Brain microvascular endothelial cell (primary cell): ENCODE results near the gene LSM5.

ENCODE experiments used
- DNase-seq: peaks from one replicate; pipeline ENCODE4 v3.0.0-alpha.2; 2020
- H3K27ac ChIP-seq: fragments of 250-450 bp; sonication (Bioruptor Pico); 2 replicates; pipeline ENCODE4 v1.5.1; 2020; ENCODE audit warnings: mild to moderate bottlenecking, moderate library complexity
- H3K27me3 ChIP-seq: fragments of 250-450 bp; sonication (Bioruptor Pico); replicated peaks from 2 replicates; pipeline ENCODE4 v1.5.1; 2020; ENCODE audit warnings: mild to moderate bottlenecking
- H3K36me3 ChIP-seq: fragments of 250-450 bp; sonication (Bioruptor Pico); replicated peaks from 2 replicates; pipeline ENCODE4 v1.5.1; 2020; ENCODE audit warnings: mild to moderate bottlenecking
- H3K4me3 ChIP-seq: 2 replicates; pipeline ENCODE4 v1.5.1; 2011; ENCODE audit warnings: low read depth, mild to moderate bottlenecking, control low read depth, low read length, moderate library complexity
- CTCF ChIP-seq: IDR thresholded peaks from 2 replicates; pipeline ENCODE4 v1.5.1; 2011; ENCODE audit warnings: low read depth, mild to moderate bottlenecking, moderate library complexity, low read length, control low read depth, inconsistent platforms; ENCODE audit errors: missing control alignments
- in situ Hi-C: cut with HindIII; loops from 2 replicates; pipeline ENCODE4 v1.10.0; 2017; ENCODE audit warnings: low sequenced_read_pairs, low pct_ligation_motif_present

LSM5 gene

DNA sequence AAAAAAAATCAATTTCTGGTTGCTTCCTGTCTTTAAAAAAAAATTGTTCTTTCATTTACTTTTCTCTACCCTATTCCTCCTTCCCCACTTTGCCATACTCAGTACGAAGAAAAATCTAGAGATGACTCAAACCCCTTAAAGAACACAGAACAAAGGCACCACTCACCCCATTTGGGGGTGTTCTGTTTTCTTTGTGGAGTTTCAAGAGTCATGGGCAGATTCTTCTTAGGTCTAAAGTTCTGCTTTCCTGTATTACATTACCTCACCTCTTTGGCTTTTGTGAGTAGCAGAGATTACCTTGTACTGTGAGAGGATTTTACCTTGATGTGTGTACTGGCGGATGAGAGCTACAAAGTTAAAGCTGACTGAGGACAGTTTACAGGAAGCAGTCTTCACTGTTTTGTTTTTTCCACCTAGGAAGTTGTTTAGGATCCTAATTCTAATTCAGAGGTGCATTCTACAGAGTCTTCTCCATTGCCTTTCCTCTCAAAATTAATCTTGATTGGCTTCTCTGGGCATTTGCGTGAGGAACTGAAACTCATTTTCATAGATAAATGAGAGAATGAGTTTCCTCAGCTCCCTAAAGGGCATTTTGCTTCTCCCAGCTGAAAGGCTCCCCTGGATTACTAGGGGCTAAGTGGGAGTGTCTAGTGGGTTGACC is 25.8 kb upstream of the LSM5 start:
- DNase-seq, result peak; percentile 45
- H3K27ac ChIP-seq, result peak overlapping the region; percentile 55
- H3K27me3 ChIP-seq, result no peaks in the 10 kb centered on the region
- TF ChIP-seq CTCF, result no peak
- in situ Hi-C loops, result no loop called here
- no peak overlapping the region for H3K4me3 ChIP-seq
- no peaks in the 10 kb centered on the region for H3K36me3 ChIP-seq

DNA sequence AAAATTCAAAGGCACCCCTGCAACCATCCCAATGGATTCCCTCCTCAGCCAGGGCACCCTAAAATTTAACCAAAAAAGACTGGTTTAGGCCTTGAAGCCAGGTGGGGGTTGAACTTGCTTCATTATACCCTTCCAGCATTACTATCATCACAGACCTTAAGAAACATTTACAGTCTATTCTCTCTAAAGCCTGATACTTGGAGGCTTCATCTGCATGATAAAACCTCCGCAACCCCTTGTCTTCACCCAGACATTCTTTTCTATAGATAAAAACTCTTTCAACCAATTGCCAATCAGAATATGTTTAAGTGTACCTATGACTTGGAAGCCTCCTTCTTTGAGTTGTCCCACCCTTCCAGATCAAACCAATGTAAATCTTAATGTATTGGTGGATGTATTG is 23.0 kb upstream of the LSM5 start:
- Histone ChIP-seq H3K27ac (no peak overlapping the region), H3K27me3 (no peaks in the 10 kb centered on the region), H3K36me3 (no peaks in the 10 kb centered on the region), H3K4me3 (no peak overlapping the region)
- no peak for DNase-seq
- in situ Hi-C loops, result no loop called here
- TF ChIP-seq CTCF, result no peak

DNA sequence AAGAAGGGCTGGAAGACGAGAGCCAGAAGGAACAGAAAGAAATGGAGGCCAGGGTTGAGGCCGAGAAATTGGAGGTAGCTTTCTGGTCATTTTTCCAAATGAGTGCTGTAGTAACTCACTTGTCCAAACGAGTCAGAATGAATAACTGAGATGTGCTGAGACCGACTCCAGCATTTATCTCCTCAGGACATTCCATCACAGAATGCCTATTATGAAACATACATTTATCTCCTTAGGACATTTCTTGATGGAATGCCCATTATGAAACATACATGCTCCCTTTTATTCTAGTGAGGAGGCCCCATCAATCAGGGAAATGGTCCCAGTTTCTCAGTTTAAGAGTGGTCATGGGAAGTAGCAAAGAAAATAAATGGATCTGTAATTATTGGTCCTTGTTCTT is 21.6 kb upstream of the LSM5 start:
- Histone ChIP-seq H3K36me3 (no peaks in the 10 kb centered on the region), H3K27ac (no peak overlapping the region), H3K4me3 (no peak overlapping the region), H3K27me3 (no peaks in the 10 kb centered on the region)
- in situ Hi-C loops, result no loop called here
- TF ChIP-seq CTCF, result no peak
- no peak for DNase-seq

DNA sequence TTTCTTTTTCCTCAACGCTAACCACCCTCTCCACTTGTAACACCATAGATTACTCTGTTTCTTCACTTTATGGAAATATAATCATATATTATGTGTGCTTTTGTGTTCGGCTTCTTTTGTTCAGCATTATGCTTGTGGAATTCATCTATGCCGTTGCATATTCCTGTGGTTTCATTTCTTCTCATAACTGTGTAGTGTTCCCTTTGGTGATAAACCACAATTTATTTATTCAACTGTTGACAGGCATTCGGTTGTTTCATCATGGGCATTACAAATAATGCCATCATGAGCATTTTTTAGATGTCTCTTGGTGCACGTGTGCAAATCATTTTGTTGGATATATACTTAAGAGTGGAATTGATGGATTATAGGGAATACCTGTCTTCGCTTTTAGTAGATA is 17.2 kb upstream of the LSM5 start:
- Histone ChIP-seq H3K27me3 (no peaks in the 10 kb centered on the region), H3K4me3 (no peak overlapping the region), H3K36me3 (no peaks in the 10 kb centered on the region), H3K27ac (peak overlapping the region; percentile 86)
- no peak for DNase-seq
- in situ Hi-C loops, result no loop called here
- TF ChIP-seq CTCF, result no peak

DNA sequence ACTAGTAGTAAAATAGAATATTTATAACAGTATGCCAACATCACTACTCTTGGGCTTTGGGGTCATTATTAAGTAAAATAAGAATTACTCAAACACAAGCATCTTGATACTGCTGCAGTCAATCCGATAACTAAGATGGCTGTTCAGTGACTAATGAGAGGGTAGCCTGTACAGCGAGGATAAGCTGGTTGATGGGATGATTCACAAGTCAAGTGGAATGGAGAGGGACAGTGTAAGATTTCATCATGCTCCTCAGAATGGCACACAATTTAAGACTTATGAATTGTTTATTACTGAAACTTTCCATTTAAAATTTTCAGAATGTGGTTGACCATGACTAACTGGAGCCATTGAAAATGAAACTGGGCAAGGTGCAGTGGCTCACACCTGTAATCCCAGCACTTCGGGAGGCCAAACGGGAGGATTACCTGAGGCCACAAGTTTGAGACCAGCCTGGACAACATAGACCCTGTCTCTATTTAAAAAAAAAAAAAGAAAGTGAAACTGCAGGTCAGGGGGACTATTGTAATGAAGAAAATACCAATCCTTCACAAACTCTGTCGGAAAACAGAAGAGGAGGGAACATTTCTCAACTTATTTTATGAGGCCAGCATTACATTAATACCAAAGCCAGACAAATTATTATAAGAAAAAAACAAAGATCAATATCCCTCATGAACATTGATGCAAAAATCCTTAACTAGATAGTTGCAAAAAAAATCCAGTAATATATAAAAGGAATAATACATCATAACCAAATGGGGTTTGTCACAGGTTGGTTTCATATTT is 16.3 kb upstream of the LSM5 start:
- Histone ChIP-seq H3K27ac (peak overlapping the region; percentile 86), H3K36me3 (no peaks in the 10 kb centered on the region), H3K27me3 (no peaks in the 10 kb centered on the region), H3K4me3 (no peak overlapping the region)
- peak; percentile 93 for DNase-seq
- no peak for TF ChIP-seq CTCF
- in situ Hi-C loops, result no loop called here
